Immature natural killer cell (primary cell): ENCODE results near the gene CRYBG1. TPM values are rescaled to one million over a fixed set of nuclear protein-coding genes. Genes with fewer than 3 reads are reported as not detected.
"Not testable (repeated sequence)": the region's sequence is repeated elsewhere in the genome, so short reads cannot be mapped to it uniquely, and the experiment has no call there.

Source experiments
- DNase-seq, 3 donors: peaks; one replicate each; pipeline ENCODE4 v3.0.0; 2022; ENCODE audit warnings: mixed read lengths in 1 of 3
- H3K27ac Mint-ChIP-seq, 6 donors: one replicate each; pipeline ENCODE4 v1.8.0; 2020; ENCODE audit warnings: mixed read lengths in 6 of 6, mild to moderate bottlenecking in 5 of 6, inconsistent platforms in 4 of 6, moderate library complexity in 3 of 6
- H3K27me3 Mint-ChIP-seq, 3 donors: one replicate each; pipeline ENCODE4 v1.8.0; 2020 to 2021; ENCODE audit warnings: low read depth in 3 of 3, mild to moderate bottlenecking in 3 of 3, mixed read lengths in 3 of 3, moderate library complexity in 3 of 3, inconsistent platforms in 1 of 3
- H3K36me3 Mint-ChIP-seq, 3 donors: one replicate each; pipeline ENCODE4 v1.8.0; 2020; ENCODE audit warnings: mixed read lengths in 3 of 3, inconsistent platforms in 2 of 3, mild to moderate bottlenecking in 2 of 3
- H3K4me1 Mint-ChIP-seq, 2 donors: one replicate each; pipeline ENCODE4 v1.8.0; 2020; ENCODE audit warnings: inconsistent platforms in 2 of 2, mild to moderate bottlenecking in 2 of 2, mixed read lengths in 2 of 2, moderate library complexity in 1 of 2
- H3K4me3 Mint-ChIP-seq, 5 donors: one replicate each; pipeline ENCODE4 v1.8.0; 2020; ENCODE audit warnings: mild to moderate bottlenecking in 5 of 5, mixed read lengths in 5 of 5, inconsistent platforms in 3 of 5, moderate library complexity in 3 of 5
- H3K9me3 Mint-ChIP-seq, 6 donors: one replicate each; pipeline ENCODE4 v1.8.0; 2020; ENCODE audit warnings: mild to moderate bottlenecking in 6 of 6, mixed read lengths in 6 of 6, inconsistent platforms in 4 of 6, moderate library complexity in 3 of 6
- polyA plus RNA-seq, 3 donors: library from polyadenylated mRNA; unstranded; fragments of 300-500 nt; fragmentation: Illumina TruSeq; gene quantifications; one replicate each; pipeline ENCODE4 v1.2.3, GENCODE V29; 2021

The CRYBG1 gene
- polyA plus RNA-seq, 3 donors from 2014 or later, result 0.42 to 8.4 (median 3.2) TPM

DNA sequence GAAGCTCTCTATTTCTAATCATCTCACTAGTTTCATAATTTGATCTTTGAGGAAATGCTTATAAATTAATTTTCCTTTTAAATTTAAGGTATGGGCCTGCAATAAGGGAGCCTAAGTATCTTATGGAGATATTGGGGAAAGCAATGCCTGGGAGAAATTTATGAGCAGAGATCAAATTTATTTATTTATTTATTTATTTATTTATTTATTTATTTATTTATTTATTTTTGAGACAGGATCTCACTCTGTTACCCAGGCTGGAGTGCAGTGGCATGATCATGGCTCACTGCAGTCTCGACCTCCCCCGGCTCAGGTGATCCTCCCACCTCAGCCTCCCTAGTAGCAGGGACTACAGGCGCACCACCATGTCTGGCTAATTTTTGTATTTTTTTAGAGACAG lies 155.1 kb downstream of the CRYBG1 start:
- DNase-seq, H3K36me3 Mint-ChIP-seq, H3K27ac Mint-ChIP-seq, H3K9me3 Mint-ChIP-seq: not testable (repeated sequence)
- peak overlapping the region in 1 of 5 donors; percentile 7 for H3K4me3 Mint-ChIP-seq
- H3K4me1 Mint-ChIP-seq, result peaks cover 79 to 85% of the 10 kb centered on the region in 2 donors
- peaks cover 13 to 27% (median 16%) of the 10 kb centered on the region in 3 donors for H3K27me3 Mint-ChIP-seq

DNA sequence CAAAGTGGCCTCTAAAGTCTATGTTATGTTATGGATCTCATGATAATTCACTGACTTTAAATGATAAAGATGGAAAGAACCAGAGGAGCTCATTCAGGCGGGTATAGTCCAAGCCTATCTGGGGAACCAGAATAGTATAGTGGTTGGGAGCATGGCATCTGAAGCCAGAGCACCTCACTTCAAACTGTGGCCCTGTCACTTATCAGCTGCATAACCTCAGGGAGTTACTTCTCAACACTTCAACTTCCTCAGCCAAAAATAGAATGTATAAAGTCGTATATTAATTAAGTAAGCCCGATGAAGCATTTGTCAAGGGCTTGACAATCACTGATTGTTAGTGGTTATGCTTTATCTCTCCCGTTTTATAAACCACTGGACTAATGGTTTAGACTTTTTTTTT lies 156.1 kb downstream of the CRYBG1 start:
- Mint-ChIP-seq H3K27me3 (peaks cover 15 to 26% (median 26%) of the 10 kb centered on the region in 3 donors), H3K4me1 (peaks cover 80 to 85% of the 10 kb centered on the region in 2 donors), H3K27ac (peak overlapping the region in 5 of 6 donors; percentile 17 to 72 (median 55)), H3K9me3 (no peaks in the 10 kb centered on the region), H3K4me3 (peak overlapping the region; percentile 18 to 66 (median 31)), H3K36me3 (no peaks in the 10 kb centered on the region)
- no peak for DNase-seq

DNA sequence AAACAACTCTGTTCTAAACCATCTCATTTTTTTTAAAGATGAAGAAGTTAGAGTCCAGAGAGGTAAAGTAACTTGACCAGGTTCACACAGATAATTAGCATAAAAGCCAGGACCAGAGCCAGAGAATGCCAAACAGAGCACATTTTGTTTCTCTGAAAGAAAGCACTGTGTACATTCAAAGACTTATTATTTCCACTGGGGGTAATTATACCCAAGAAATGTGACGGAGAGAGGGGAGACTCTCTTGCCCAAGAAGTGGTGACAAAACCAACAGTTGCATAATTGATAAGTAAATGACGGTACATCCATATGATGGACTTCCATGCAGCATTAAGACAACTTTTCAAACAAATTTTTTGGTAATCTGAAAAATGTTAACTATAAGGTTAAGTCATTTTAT lies 157.2 kb downstream of the CRYBG1 start:
- no peaks in the 10 kb centered on the region for H3K36me3 Mint-ChIP-seq
- H3K9me3 Mint-ChIP-seq, result no peaks in the 10 kb centered on the region
- H3K4me1 Mint-ChIP-seq, result peaks cover 87 to 96% of the 10 kb centered on the region in 2 donors
- H3K4me3 Mint-ChIP-seq, result peak overlapping the region in 1 of 5 donors; percentile 46
- DNase-seq, result no peak
- H3K27me3 Mint-ChIP-seq, result peaks cover 15 to 32% (median 25%) of the 10 kb centered on the region in 3 donors
- H3K27ac Mint-ChIP-seq, result peak overlapping the region in 4 of 6 donors; percentile 22 to 69 (median 54)

DNA sequence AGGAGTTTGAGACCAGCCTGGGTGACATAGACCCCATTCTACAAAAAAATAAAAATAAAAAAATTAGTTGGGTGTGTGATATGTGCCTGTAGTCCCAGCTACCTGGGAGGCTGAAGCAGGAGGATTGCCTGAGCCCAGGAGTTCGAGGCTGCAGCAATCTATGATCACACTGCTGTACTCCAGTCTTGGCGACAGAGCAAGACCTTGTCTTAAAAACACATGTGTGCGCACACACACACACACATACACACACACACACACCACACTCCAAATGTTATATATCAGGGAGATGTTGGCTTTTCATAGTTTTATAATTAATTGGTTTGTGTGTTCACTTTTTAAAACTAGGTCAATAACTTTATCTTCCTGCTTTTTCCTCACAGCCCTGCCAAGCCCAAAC lies 158.2 kb downstream of the CRYBG1 start:
- DNase-seq, result no peak
- Mint-ChIP-seq H3K36me3 (no peaks in the 10 kb centered on the region), H3K27me3 (peaks cover 15 to 26% (median 25%) of the 10 kb centered on the region in 3 donors), H3K27ac (peak overlapping the region; percentile 92 to 99 (median 96)), H3K4me1 (peaks cover 85 to 96% of the 10 kb centered on the region in 2 donors), H3K4me3 (peak overlapping the region; percentile 86 to 94 (median 90)), H3K9me3 (no peaks in the 10 kb centered on the region)

DNA sequence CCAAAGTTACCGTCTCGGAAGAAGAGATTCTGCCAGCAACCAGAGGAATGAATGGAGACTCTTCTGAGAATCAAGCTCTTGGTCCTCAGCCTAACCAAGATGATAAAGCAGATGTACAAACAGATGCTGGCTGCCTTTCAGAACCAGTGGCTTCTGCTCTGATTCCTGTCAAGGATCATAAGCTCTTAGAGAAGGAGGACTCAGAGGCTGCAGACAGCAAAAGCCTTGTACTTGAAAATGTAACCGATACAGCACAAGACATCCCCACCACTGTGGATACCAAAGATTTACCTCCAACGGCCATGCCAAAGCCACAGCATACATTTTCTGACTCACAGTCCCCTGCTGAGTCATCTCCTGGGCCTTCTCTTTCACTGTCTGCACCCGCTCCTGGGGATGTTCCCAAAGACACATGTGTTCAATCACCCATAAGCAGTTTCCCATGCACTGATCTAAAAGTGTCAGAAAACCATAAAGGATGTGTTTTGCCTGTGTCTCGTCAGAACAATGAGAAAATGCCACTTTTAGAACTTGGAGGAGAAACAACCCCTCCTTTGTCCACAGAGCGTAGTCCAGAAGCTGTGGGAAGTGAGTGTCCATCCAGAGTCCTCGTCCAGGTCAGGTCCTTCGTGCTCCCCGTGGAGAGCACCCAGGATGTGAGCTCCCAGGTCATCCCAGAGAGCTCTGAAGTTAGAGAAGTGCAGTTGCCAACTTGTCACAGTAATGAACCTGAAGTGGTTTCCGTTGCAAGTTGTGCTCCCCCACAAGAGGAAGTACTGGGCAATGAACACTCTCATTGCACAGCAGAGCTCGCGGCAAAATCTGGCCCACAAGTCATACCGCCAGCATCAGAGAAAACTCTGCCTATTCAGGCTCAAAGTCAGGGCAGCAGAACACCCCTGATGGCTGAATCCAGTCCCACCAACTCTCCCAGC lies 159.2 kb downstream of the CRYBG1 start:
- H3K27me3 Mint-ChIP-seq, result peaks cover 15 to 26% (median 25%) of the 10 kb centered on the region in 3 donors
- H3K27ac Mint-ChIP-seq, result peak overlapping the region; percentile 92 to 99 (median 96)
- H3K4me3 Mint-ChIP-seq, result peak overlapping the region; percentile 86 to 94 (median 90)
- H3K36me3 Mint-ChIP-seq, result no peaks in the 10 kb centered on the region
- DNase-seq, result peak; percentile 82 to 86 (median 83)
- no peaks in the 10 kb centered on the region for H3K9me3 Mint-ChIP-seq
- H3K4me1 Mint-ChIP-seq, result peaks cover 84 to 96% of the 10 kb centered on the region in 2 donors

DNA sequence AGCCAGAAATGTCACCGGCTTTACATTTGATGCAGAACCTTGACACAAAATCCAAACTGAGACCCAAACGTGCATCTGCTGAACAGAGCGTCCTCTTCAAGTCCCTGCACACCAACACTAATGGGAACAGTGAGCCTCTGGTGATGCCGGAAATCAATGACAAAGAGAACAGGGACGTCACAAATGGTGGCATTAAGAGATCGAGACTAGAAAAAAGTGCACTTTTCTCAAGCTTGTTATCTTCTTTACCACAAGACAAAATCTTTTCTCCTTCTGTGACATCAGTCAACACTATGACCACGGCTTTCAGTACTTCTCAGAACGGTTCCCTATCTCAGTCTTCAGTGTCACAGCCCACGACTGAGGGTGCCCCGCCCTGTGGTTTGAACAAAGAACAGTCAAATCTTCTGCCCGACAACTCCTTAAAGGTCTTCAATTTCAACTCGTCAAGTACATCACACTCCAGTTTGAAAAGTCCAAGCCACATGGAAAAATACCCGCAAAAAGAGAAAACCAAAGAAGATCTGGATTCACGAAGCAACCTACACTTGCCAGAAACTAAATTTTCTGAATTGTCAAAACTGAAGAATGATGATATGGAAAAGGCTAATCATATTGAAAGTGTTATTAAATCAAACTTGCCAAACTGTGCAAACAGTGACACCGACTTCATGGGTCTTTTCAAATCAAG lies 160.3 kb downstream of the CRYBG1 start:
- Mint-ChIP-seq H3K4me3 (peak overlapping the region; percentile 86 to 94 (median 90)), H3K27ac (peak overlapping the region; percentile 92 to 99 (median 96)), H3K27me3 (peaks cover 15 to 26% (median 25%) of the 10 kb centered on the region in 3 donors), H3K36me3 (no peaks in the 10 kb centered on the region), H3K4me1 (peaks cover 87 to 99% of the 10 kb centered on the region in 2 donors), H3K9me3 (no peaks in the 10 kb centered on the region)
- peak; percentile 84 to 90 (median 88) for DNase-seq

DNA sequence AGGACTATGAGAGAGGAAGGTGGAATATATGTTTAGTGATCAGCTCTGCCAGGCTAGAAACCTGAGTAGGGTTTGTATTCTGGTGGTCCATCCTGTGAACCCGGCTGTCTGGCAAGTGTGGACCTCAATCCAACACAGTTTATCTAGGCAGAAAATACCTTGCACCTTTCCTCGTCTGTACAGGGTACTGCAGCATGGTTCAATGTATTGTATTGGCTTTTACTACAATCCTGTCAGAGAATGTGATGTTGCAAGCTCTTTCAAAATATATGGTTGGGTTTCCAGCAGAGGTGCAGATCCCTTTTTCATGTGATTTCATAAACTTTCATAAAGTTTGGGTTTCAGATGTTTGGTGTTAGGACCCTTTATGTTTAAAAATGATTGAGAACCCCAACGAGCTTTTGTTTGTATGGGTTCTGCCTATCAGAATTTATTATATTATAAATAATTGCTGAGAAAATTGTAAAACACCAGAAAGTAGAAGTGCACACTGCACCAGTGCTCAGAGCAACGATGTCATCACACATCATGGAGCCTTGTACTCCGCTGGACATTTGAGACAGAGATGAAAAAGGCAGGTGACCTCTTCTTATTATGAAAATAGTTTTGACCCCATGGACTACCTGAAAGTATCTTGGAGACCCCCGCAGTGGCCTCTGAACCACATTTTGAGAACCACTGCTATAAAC lies 162.2 kb downstream of the CRYBG1 start:
- Mint-ChIP-seq H3K27ac (peak overlapping the region; percentile 92 to 99 (median 95)), H3K36me3 (peaks cover 0 to 5% (median 2%) of the 10 kb centered on the region in 3 donors), H3K4me1 (peaks cover 77 to 87% of the 10 kb centered on the region in 2 donors), H3K4me3 (peak overlapping the region; percentile 86 to 94 (median 90)), H3K27me3 (peaks cover 15 to 26% (median 25%) of the 10 kb centered on the region in 3 donors), H3K9me3 (no peaks in the 10 kb centered on the region)
- DNase-seq, result peak in 2 of 3 donors; percentile 33 to 35

DNA sequence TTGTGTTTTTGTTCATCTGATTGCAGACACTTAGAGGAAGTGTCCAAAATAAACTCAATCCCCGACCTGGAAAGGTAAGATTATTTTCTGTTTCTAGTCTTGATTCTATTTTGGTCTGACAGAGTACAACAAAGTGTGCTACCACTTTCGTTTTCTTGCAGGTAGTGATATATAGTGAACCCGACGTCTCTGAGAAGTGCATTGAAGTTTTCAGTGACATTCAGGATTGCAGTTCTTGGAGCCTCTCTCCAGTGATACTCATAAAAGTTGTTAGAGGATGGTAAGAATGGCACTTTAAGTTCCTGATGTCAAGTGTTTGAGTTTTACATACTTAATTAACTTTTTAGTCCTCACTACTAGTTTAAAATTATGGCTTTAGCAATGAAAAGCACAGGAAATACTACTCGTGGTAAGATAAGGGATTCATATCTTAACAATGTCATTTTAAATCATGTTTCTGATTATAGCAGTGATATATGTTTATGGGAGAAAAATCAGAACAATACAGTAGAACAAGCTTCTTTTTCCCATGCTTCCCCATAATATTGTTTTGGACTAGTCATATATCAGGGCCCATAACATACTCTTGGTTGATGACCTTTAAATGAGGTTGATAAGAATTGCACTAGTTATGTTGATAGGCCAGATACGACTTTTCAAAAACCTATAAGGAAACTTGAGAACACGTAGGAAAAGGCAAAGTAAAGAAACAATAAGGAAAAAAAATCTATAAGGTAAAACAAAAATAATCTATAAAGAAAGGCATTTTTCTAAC lies 164.8 kb downstream of the CRYBG1 start:
- DNase-seq, result peak; percentile 37 to 47 (median 46)
- H3K4me1 Mint-ChIP-seq, result peaks cover 56 to 61% of the 10 kb centered on the region in 2 donors
- no peaks in the 10 kb centered on the region for H3K9me3 Mint-ChIP-seq
- H3K4me3 Mint-ChIP-seq, result peak overlapping the region; percentile 79 to 94 (median 89)
- H3K27me3 Mint-ChIP-seq, result peaks cover 9 to 17% (median 14%) of the 10 kb centered on the region in 3 donors
- H3K27ac Mint-ChIP-seq, result peak overlapping the region; percentile 89 to 97 (median 94)
- peaks cover 8 to 19% (median 16%) of the 10 kb centered on the region in 3 donors for H3K36me3 Mint-ChIP-seq

DNA sequence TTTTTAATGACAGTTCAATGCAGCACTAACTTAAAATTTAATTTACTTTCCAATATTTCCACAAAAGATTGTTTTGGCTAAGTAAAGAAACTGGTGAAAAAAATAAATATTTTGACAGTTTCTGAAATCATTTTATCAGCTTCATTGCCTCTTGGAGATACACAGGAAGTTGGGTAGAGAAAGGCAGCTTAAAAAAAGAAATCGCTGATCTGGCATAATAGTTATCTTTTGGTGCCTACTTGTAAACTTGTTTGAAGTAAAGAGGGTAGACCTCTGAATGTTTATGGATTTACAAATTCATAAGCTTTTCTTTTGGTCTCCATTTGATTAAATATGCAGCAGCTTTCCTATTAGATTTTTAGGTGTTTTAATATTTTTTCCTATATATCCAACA lies 165.4 kb downstream of the CRYBG1 start:
- Mint-ChIP-seq H3K36me3 (peaks cover 11 to 19% (median 16%) of the 10 kb centered on the region in 3 donors), H3K9me3 (no peaks in the 10 kb centered on the region), H3K27ac (peak overlapping the region; percentile 34 to 97 (median 92)), H3K4me1 (peaks cover 50 to 55% of the 10 kb centered on the region in 2 donors), H3K27me3 (peaks cover 5 to 11% (median 10%) of the 10 kb centered on the region in 3 donors), H3K4me3 (peak overlapping the region in 4 of 5 donors; percentile 38 to 90 (median 82))
- DNase-seq, result peak in 1 of 3 donors; percentile 28

DNA sequence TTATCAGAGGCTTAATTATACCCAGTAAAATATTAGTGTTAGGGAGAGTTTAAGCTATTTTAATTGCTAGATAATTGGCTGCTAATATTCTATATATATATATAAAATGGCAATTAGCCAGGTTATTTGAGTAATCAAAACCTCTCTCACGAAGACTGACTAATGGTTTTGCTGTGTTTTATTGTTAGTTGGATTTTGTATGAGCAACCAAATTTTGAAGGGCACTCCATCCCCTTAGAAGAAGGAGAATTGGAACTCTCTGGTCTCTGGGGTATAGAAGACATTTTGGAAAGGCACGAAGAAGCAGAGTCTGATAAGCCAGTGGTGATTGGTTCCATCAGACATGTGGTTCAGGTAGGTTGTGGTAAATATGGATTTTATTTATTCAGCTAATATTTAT lies 166.6 kb downstream of the CRYBG1 start:
- H3K9me3 Mint-ChIP-seq, result no peaks in the 10 kb centered on the region
- no peak for DNase-seq
- H3K4me3 Mint-ChIP-seq, result no peak overlapping the region
- H3K4me1 Mint-ChIP-seq, result peaks cover 38 to 43% of the 10 kb centered on the region in 2 donors
- H3K36me3 Mint-ChIP-seq, result peaks cover 21 to 25% (median 21%) of the 10 kb centered on the region in 3 donors
- peaks cover 0 to 3% (median 0%) of the 10 kb centered on the region in 3 donors for H3K27me3 Mint-ChIP-seq
- no peak overlapping the region for H3K27ac Mint-ChIP-seq

DNA sequence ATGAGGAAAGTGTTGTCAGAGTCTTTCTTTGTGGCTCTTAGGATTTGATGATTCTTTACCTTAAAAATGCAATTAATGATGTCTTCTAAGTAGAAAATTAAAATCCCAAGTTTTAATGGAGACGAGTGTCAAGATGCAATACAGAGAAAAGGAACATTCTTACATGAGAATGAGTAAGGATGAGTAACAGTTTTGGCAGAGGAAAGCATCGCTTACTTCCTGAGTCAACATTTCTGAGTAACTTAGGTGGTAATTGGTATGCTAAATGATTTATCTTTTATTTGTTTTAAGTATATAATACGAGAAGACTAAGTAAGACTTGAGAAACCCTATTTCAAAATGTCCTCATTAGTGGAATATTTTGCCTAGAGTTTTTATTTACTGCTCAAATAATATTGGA lies 167.5 kb downstream of the CRYBG1 start:
- Mint-ChIP-seq H3K4me3 (no peak overlapping the region), H3K27me3 (no peaks in the 10 kb centered on the region), H3K36me3 (peaks cover 21 to 27% (median 25%) of the 10 kb centered on the region in 3 donors), H3K4me1 (peaks cover 31 to 40% of the 10 kb centered on the region in 2 donors), H3K9me3 (no peaks in the 10 kb centered on the region), H3K27ac (peak overlapping the region in 1 of 6 donors; percentile 19)
- no peak for DNase-seq

DNA sequence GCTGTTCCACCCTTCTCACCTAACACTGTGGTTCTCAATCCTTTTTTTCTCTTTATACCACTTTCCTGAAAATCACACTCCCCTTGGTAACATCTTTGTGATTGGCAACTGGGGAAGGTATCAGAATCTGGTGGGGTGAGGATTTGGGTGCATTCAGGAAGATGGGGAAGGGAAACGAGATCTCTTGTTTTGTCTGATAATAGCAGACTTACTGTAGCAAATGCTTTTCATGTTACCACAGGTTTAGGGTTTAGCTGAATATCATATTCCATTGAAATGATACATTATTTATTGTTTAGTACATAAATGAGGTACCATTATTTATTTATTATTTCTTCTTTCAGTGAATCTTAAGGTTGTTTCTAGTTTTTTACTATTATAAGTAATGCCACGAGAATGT lies 168.0 kb downstream of the CRYBG1 start:
- H3K9me3 Mint-ChIP-seq, result no peaks in the 10 kb centered on the region
- no peak overlapping the region for H3K4me3 Mint-ChIP-seq
- peaks cover 0 to 3% (median 0%) of the 10 kb centered on the region in 3 donors for H3K27me3 Mint-ChIP-seq
- H3K27ac Mint-ChIP-seq, result peak overlapping the region in 3 of 6 donors; percentile 19 to 56 (median 51)
- H3K4me1 Mint-ChIP-seq, result peaks cover 31 to 40% of the 10 kb centered on the region in 2 donors
- DNase-seq, result no peak
- peaks cover 21 to 30% (median 28%) of the 10 kb centered on the region in 3 donors for H3K36me3 Mint-ChIP-seq
